NCI-H2196 (cell line): ENCODE results near the gene INPP5A.

ENCODE experiments used
- DNase-seq: peaks from one replicate; lab custom pipeline; 2025; ENCODE audit not compliant: unreplicated experiment; lab: John Stamatoyannopoulos, UW

The INPP5A gene

GRCh38 chr10:132641966-132642731 is 104.6 kb downstream of the INPP5A start:
- DNase-seq: no peak

GRCh38 chr10:132642732-132643008 is 105.1 kb downstream of the INPP5A start:
- no peak for DNase-seq

- DNase-seq: no peak
These were observed 106.3 kb downstream of the INPP5A start for GRCh38 chr10:132643709-132644526.

- no peak for DNase-seq
These were observed 107.1 kb downstream of the INPP5A start for GRCh38 chr10:132644527-132645246.

- no peak for DNase-seq
These were observed 107.6 kb downstream of the INPP5A start for GRCh38 chr10:132645247-132645530.

GRCh38 chr10:132645630-132646442 is 108.2 kb downstream of the INPP5A start:
- no peak for DNase-seq

GRCh38 chr10:132646443-132647097 is 109.0 kb downstream of the INPP5A start:
- no peak for DNase-seq

GRCh38 chr10:132647424-132647823 is 109.8 kb downstream of the INPP5A start:
- DNase-seq: no peak

- DNase-seq: no peak
These were observed 110.7 kb downstream of the INPP5A start for GRCh38 chr10:132648072-132648850.

- no peak for DNase-seq
These were observed 111.4 kb downstream of the INPP5A start for GRCh38 chr10:132648851-132649528.

- no peak for DNase-seq
These were observed 112.2 kb downstream of the INPP5A start for GRCh38 chr10:132649651-132650360.

GRCh38 chr10:132650611-132651250 is 113.1 kb downstream of the INPP5A start:
- DNase-seq: no peak

- no peak for DNase-seq
These were observed 114.0 kb downstream of the INPP5A start for GRCh38 chr10:132651511-132652029.

- no peak for DNase-seq
These were observed 114.9 kb downstream of the INPP5A start for GRCh38 chr10:132652446-132652845.

GRCh38 chr10:132652936-132653590 is 115.5 kb downstream of the INPP5A start:
- no peak for DNase-seq

- no peak for DNase-seq
These were observed 116.1 kb downstream of the INPP5A start for GRCh38 chr10:132653721-132654120.

- no peak for DNase-seq
These were observed 116.6 kb downstream of the INPP5A start for GRCh38 chr10:132654121-132654571.
